Endometrium (tissue), 2 donors: ENCODE measurements around the gene ADAMTS4.
A peak's percentile ranks its signal among the peaks of the same experiment; 100 is the strongest.
"Not testable (repeated sequence)": the region's sequence is repeated elsewhere in the genome, so short reads cannot be mapped to it uniquely, and the experiment has no call there.

Experiments used
- FAIRE-seq: peaks from 2 replicates; lab custom pipeline; 2012; peaks lifted over from hg19 to GRCh38; lab: Jason Lieb, UNC
- donor health status: control.
- donor health status: control.

Gene ADAMTS4, protein sequence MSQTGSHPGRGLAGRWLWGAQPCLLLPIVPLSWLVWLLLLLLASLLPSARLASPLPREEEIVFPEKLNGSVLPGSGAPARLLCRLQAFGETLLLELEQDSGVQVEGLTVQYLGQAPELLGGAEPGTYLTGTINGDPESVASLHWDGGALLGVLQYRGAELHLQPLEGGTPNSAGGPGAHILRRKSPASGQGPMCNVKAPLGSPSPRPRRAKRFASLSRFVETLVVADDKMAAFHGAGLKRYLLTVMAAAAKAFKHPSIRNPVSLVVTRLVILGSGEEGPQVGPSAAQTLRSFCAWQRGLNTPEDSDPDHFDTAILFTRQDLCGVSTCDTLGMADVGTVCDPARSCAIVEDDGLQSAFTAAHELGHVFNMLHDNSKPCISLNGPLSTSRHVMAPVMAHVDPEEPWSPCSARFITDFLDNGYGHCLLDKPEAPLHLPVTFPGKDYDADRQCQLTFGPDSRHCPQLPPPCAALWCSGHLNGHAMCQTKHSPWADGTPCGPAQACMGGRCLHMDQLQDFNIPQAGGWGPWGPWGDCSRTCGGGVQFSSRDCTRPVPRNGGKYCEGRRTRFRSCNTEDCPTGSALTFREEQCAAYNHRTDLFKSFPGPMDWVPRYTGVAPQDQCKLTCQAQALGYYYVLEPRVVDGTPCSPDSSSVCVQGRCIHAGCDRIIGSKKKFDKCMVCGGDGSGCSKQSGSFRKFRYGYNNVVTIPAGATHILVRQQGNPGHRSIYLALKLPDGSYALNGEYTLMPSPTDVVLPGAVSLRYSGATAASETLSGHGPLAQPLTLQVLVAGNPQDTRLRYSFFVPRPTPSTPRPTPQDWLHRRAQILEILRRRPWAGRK

DNA sequence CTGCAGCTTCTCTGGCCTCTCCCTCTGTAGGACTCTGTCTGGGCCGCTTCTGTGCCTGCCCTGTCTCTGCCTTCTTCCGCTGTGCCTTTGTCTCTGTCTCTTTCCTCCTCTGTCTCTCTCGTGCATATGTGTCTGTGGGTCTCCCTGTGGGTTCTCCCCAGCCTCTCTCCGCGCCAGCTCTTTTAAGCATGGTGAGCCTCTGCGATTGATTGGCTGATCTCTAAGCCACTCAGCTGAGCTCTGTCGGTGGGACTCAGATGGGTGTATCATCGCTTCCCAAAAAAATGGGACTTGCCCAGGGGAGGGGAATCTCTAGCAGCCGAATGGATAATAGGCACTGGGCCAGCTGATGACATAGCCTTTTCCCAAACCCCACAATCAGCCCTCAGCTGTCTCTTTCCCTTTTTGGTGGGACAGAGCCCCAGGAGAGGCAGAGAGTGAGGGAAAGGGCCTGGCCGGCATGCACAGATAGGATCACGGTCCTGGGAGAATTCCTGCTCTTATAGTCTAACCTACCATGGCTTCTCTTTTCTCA is at the start of gene ADAMTS4:
Gene ADAMTS4 (minus strand): TSS at position 158 of the 535 bp plus-strand sequence. CDS start 427 bp downstream, outside the sequence.
- FAIRE-seq: no peak

DNA sequence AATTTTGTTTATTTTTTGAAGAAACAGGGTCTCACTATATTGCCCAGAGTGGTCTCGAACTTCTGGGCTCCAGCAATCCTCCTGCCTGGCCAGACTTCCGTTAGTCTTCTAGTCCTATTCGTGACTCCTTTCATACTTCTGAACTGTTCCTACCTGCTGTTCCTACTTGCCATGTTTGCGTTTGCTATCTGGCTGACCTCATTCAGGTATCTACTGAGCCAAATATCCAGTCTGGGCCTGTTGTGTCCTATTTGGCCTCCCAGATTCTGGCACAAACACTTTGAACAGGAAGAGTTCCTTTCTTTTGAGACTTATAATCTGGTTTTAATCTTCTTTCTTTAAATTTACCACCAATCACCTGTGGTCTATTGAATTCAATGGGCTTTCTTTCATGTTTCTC is 46.0 kb upstream of the ADAMTS4 start:
- FAIRE-seq: no peak

DNA sequence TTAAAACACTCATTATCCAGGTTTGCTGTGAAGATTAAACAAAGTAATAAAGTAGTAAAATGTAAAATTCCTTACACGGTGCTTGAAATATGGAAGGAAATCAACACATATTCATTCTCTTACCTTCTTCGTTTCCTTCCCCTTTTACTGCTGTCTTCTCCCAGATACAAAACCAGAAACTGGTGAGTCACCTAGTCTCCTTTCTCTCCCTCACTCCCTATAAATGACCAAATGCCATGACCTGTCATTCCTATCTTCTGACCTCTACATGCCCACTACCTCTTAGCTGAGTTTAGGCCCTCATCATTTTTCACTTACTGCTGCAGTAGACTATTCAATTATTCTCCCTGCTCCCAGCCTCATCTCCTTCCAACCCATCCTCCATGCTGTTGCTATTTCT is 43.5 kb upstream of the ADAMTS4 start:
- FAIRE-seq: no peak

DNA sequence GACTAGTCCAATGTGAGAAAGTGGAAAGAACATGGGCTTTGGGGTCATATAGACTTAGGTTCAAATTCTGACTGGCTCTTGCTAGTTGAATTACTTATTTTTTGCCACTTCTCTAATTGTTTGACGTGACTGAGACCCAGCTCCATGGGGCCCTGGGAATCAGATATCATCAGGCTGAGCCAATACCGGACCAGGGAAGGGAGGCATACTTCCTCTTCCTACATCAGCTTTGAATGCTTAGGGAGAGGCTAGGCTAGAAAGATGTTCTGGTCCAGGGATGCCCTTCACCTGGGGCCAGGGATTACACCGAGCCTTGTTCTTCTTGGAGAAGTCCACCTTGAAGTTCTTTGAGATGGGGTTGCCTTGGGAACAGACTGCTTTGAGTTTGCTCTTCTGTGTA is 42.8 kb upstream of the ADAMTS4 start:
- FAIRE-seq: no peak

DNA sequence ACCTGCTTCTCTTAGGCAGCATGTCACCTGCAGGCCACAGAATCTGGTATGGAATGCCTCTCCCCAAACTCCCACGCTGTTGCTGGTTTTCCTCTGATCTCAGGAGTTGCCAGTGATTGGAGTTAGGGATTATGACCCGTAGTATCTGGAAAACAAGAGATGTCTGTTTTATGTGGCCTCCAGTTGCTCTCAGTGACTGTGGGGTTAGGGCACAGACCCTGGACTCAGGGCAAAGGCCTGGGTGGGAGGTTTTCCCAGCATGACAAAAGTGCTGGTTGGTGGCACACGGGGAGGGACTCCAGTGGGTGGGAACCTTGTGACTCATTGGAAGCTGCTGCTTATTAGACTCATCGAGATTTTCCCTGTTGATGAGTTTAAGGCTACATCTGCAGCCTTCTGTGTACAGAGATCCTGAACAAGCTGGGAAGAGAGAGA is 39.2 kb upstream of the ADAMTS4 start, which contains the start of gene NR1I3:
Gene NR1I3 (minus strand): TSS at position 165 of the 435 bp plus-strand sequence. CDS start 1,638 bp downstream, outside the sequence.
- no peak for FAIRE-seq

DNA sequence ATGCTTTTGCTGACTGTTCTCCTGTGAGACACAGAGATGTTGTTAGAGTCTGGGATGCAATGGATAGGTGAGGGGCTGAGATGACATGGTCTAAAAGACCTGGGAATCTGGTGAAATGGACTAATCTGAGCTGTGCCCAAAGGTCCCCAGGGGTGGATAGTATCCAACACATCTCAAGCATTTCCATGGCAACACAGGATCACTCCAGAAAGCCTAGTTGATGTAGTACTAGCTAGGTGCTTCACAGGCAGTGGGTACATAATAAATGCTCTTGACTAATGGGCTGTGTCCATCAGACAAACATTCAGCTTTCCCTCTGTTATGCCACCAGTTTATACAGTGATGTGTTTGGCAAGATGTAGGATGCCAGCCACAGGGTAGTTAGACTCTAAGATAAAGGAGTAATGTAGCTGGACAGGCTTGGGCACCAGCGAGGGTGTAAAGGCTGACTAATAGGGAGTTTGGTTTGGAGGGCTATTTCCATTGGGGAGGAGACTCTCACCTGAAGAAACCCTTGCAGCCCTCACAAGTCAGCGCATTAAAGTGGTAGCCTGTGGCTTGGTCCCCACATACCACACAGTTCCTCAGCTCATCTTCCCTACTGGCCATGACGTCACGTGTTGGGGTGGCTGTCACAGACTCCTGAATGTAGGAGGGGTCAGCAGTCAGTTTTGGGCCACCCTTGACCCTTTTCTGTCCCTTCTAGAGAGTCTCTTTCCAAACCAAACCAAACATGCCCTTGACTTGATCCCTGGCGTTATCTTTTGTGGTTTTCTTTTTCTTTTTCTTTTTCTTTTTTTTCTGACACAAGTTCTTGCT is 37.3 kb upstream of the ADAMTS4 start:
- no peak for FAIRE-seq

DNA sequence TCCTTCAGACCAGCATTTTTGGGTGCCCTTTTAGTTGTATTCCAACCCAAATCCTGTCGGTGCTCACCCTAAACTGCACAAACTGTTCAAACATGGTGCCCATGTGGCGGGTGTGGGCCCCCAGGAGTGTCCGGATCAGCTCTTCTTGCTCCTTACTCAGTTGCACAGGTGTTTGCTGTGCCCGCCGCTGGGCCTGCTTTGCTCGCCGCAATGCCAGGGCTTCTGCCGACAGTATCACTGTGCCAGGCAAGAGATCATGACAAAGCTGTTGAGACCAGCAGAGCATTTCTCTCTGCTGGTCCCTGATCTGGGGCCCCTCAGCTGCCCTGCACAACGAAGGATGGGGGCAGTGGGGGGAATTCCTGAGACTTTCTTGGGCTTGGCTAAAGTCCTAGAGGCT is 34.2 kb upstream of the ADAMTS4 start:
- FAIRE-seq: no peak

DNA sequence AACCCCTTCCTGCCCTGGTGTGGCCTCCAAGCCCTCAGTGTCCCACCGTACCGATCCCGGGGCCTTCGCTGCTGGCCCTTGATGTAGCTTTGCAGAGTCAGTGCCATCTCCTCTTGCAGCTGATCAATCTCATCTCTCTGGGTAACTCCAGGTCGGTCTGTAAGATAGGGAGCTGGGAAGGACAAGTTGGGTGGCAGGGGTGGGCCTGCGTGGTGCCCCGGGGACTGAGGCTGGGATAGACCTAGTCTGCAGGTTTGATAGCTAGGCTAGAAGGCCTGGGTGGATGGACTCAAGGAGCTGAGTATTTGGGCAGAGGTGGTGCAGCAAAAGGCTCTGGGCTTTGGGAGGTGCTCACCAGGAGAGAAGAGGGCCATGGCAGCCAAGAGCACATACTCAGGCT is 31.9 kb upstream of the ADAMTS4 start:
- no peak for FAIRE-seq

DNA sequence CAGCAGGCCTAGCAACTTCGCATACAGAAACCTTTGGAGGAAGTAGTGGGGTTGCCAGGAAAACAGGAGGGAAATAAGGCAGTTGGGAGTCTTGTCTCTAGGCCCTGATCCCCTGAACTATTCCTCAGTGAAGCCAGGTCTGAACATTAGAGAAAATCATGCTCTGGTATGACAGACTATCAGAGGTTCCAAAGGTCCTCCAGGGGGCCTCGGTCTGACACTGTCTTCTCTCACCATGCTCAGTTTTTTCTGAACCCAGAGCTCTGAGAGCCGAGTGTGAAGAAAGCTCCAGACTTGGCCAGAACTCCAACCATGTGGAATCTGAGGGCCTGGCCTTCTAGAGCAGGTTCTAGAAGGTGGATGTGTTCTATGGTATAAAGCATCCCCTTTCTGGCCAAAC is 31.0 kb upstream of the ADAMTS4 start:
- FAIRE-seq: no peak

DNA sequence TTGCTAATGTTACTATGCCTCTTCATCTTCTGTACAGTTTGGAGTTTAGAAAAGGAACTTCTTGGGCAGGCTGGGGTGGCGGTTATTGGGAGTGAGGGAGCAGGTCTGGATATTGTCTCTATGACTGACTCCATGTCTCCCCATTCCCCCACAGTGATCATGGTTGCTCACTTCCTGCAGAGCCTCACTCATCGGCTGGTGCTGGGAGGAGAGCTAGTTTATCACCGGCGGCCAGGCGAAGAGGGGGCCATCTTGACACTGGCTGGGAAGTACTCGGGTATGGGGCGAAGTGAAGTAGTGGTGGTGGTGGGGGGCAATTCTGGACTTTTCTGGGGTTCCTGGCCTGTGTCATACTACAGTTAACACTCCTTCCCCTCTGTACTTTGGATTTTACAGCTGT is 29.2 kb upstream of the ADAMTS4 start:
- no peak for FAIRE-seq

DNA sequence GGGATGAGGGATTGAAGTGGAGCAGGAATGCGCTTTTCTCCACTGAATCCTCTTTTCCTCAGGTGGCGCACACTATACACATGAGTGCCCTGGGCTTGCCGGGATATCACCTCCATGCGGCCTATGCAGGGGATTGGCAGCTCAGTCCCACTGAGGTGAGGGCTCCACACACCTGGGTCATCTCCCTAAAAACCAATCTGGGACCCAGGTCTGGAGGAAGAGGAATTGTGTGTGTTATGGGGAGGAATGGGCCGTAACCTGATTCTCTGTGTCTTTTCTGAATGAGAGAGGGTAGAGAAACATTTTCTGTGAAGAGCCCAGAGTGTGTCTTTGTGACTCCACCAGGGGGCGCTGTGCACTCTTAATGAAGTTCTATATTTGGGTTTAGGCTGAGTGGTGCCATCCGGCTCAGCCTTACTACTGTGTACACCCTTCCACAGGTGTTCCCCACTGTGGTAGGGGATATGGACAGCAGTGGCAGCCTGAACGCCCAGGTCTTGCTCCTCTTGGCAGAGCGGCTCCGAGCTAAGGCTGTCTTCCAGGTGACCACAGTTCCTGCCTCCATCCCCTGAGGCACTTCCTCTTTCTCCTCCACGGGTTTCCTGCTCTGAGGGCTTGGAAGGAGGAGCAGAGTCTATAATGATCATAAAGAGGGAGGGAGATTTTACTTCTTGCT is 28.5 kb upstream of the ADAMTS4 start:
- no peak for FAIRE-seq

DNA sequence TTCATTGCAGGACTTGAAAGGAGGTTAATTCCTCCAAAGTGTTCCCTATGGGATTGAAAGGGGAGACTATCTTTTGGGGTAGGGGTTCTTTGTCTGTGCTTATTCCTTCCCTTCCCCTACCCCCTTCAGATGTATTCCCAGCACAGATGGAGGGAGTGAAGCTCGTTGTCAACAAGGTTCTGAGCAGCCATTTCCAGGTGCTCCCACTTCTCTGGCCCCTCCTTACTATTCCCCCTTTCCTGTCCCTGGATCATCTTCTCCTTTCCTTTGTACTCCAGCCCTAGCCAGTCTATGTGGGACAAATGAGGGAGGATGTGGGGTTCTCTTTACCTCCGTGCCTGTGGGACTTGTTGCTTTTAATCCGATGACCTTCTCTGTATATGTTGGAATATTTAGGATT is 27.9 kb upstream of the ADAMTS4 start:
- no peak for FAIRE-seq

DNA sequence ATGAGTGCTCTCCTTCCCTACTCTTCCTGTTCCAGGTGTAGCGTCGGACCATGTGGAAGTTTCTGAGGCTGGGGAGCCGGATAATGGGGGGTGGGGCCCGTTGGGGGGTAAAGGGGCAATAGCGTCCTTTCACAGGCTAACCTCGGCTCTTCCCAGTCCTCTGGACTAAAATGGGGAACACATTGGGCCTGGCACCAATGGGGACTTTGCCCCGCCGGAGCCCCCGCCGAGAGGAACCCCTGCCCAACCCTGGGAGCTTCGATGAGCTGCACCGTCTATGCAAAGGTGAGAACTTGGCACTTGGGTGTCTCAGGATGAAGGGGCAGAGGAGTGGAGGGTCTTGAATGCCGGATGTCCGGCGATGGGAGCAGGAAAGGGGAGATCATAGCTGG is 27.5 kb upstream of the ADAMTS4 start:
- FAIRE-seq: no peak

DNA sequence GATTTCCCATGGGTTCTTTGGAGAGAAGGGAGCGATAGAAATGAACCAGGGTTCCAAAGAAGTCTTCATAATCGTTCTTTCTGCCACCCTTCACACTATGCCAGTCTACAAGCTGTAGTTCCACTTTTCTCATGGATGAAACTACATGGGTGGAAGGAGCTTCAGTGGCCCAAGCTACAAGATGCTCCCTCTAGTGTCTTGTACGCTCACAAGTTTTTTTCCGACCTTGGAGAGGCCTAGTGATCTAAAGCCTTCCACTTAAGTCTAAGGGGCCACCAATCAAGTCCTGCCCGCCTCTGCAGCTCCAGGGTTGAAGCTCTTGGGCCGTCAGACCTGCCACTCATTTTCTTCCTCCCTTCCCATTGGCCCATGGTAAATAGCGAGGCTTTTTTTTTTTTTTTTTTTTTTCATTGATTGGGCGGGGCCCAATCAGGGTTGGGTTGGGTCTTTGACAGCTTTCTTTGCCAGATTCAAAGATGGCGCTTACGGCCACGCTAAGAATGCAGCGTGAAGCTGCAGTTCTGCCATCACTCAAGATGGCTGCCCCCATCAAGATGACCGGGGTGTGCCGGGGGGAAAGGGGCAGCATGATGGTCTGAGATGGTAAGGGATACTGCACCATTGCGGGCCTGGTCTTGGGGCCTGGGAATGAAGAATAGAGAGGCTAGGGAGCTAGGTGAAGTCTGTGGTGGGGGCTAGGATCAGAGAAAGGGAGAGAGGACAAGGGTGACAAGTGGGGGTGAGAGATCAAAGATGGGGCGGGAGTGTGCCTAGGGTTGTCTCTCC is 26.9 kb upstream of the ADAMTS4 start, which contains the start of gene TOMM40L:
Gene TOMM40L (plus strand): TSS at position 527 of the 786 bp plus-strand sequence. CDS start 430 bp downstream, outside the sequence.
- peak; percentile 99 for FAIRE-seq

DNA sequence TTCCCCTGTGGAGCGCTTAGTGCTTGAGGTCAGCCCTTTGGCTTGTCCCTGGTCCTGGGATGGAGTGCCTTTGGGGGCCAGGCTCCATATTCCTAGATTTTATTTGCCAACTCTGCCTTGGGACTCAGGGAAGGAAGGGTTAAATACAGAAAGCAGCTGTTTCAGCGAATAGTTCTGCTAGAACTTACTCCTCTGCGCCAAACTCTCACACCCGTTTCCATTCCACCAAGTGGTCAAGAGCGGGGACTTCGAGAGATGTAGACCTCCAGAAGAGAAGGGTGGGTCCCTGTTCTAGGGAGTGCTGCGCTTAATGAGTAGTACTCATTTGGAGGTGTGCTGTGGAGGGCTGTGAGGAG is 26.3 kb upstream of the ADAMTS4 start:
- FAIRE-seq: no peak

DNA sequence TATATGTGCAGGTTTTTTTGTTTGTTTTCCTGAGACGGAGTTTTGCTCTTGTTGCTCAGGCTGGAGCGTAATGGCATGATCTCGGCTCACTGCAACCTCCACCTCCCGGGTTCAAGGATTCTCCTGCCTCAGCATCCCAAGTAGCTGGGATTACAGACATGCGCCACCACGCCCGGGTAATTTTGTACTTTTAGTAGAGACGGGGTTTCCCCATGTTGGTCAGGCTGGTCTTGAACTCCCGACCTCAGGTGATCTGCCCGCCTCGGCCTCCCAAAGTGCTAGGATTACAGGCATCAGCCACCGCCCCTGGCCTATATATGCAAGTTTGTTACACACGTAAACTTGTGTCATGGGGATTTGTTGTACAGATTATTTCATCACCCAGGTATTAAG is 25.8 kb upstream of the ADAMTS4 start:
- not testable (repeated sequence) for FAIRE-seq

DNA sequence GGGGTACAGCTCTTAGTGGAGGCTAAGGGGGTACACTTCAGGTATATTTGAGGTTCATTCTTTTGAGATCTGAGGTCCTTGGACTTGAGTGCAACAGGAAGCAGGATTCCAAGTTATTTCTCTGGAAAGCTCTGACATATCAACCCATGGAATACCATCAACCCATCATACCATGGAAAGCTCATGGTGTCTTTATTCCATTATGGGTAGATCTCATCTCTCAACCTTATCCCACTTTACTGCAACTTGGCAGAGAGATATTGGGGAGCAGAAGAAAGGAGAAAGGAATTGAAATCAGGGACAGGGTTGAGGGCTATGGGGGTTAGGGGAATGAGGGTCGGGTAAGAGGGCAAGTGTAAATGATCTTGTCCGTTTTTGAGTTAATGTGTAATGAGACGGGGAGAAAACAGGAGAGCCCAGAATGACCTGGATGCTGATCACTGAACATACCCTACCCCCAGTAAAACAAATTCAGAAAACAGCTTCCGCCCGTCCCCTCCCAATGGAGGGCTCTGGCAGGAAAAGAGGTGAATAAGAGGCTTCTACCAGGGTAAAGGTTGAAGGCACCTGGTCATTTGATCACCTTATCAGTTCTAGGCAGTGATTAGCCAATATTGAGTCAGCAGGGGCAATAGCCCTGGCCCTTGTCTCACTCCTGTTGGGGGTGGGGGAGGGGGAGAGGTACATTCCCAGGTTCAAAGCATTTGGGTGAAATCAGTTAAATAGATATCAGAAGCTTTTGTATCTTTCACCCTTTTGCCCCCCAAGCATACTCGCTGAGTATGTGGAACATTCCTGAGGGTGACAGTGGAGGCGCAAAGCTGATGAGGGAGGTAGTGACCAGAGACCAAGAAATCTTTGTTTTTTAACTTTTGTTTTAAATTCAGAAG is 25.2 kb upstream of the ADAMTS4 start:
- no peak for FAIRE-seq

DNA sequence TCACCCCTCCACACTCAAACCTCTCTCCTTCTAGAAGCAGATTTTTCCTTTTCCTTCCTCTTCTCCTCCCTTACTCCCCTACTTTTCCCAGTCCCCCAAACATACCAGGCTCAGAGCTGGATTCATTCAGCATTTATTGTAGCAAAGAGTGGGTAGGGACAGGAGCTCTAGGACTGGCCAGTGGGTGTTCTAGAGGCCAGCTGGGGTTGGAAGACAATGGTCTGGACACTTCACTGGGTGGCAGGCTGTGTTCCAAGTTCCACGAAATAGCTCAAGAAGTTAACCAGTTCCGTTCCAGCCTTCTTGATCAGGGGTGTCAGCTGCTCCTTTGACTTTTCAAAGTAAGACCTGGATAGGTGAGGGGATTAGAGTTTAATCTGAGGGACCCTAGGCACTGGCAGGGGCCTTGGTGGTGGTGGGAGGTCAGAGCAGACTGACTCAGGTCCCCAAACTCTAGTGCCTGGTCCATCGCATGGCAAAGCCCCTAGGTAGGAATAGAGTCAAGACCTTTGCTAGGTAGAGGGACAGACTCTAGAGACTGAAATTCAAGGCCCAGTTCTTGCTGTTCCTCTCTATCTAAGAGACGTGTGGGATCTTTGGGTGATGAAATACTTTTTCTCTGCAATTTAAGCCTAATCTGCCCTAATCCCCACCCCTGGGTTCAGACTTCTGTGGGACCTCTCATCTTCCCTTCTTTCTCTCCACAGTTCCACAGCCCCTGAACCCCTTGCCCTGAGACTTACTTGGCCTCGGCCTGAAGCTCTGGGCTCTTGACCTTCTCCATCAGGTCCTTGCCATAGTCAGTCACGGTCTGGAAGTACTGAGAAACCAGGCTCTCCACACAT is 23.5 kb upstream of the ADAMTS4 start:
- FAIRE-seq: no peak

DNA sequence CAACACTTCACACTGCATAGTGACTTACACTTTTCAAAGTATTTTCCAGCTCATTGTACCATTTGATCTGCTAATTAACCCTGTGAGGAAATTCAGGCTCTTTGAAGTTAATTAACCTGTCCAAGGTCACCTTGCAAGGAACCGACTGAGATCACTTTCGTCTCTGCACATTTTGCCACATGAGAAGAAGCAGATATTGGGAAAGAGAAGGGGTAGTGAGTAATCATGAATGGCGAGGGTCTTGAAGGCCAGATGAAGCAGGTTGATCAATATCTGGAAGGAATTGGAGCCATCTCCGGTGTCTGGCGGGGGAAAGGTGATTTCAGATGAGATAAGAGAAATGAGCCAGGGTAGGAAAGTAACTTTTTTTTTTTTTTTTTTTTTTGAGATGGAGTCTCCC is 21.1 kb upstream of the ADAMTS4 start:
- FAIRE-seq: no peak
